ENCODE results near the gene EPHB1. TPM values are rescaled to one million over a fixed set of nuclear protein-coding genes. Genes with fewer than 3 reads are reported as not detected.

Gene EPHB1
- total RNA-seq, 2 donors from 2014 or later = 2.3 to 21.2 TPM

DNA sequence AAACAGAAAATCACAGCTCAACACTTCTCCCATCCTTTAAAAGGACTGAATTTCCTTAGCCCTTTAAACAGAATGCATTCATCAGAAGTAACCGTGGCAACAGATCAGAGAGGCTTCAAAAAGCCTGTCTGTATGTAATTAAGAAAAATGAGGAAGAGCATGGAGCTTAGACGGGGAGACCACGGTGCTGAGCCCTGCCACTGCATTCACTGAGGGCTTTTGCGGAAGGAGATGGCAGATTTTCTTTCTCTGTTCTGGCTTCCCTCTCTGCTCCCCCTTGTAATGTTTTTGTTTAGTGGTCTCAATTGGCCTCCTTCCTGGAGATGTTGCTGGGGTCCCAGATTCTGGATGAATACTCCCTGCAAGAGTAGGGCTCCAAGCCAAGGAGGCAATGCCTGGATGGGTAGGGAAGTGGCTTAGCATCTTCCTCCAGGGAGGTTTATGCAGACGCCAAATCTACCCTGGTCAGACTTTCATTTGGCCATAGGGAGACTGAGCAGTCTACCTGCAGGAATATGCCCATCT is 332.9 kb downstream of the EPHB1 start:
- WGBS = 90% methylated on average over 5 of the region's 5 CpGs
- no peak overlapping the region for H3K27ac ChIP-seq
- intact Hi-C loops (cut with DNase I) = no loop called here

GRCh38 chr3:135128818-135129217 is 333.8 kb downstream of the EPHB1 start:
- intact Hi-C loops (cut with DNase I) = no loop called here
- Histone ChIP-seq H3K27me3 (replicated peaks; ENCODE audit: insufficient read depth) (no peaks in the 10 kb centered on the region), H3K36me3 (no peaks in the 10 kb centered on the region), H3K4me1 (replicated peaks) (no peaks in the 10 kb centered on the region), H3K27ac (no peak overlapping the region), H3K4me3 (no peak overlapping the region), H3K9me3 (no peaks in the 10 kb centered on the region)
- WGBS = 76% methylated on average over 3 of the region's 3 CpGs
- no peak for DNase-seq (ENCODE audit: low spot score)
- TF ChIP-seq, protein P1, sequence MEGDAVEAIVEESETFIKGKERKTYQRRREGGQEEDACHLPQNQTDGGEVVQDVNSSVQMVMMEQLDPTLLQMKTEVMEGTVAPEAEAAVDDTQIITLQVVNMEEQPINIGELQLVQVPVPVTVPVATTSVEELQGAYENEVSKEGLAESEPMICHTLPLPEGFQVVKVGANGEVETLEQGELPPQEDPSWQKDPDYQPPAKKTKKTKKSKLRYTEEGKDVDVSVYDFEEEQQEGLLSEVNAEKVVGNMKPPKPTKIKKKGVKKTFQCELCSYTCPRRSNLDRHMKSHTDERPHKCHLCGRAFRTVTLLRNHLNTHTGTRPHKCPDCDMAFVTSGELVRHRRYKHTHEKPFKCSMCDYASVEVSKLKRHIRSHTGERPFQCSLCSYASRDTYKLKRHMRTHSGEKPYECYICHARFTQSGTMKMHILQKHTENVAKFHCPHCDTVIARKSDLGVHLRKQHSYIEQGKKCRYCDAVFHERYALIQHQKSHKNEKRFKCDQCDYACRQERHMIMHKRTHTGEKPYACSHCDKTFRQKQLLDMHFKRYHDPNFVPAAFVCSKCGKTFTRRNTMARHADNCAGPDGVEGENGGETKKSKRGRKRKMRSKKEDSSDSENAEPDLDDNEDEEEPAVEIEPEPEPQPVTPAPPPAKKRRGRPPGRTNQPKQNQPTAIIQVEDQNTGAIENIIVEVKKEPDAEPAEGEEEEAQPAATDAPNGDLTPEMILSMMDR (IDR thresholded peaks at IDR 0.05) = no peak
- TF ChIP-seq POLR2A (IDR thresholded peaks at IDR 0.05) (no peak), POLR2AphosphoS5 (IDR thresholded peaks at IDR 0.05) (no peak)

More for the DNA sequence above, 332.9 kb downstream of the EPHB1 start:
- TF ChIP-seq, protein P1 (IDR thresholded peaks at IDR 0.05) = no peak
- TF ChIP-seq POLR2A (IDR thresholded peaks at IDR 0.05) (no peak), POLR2AphosphoS5 (IDR thresholded peaks at IDR 0.05) (no peak)
- no peak for DNase-seq (ENCODE audit: low spot score)
- no peaks in the 10 kb centered on the region for H3K36me3 ChIP-seq
- H3K4me1 ChIP-seq (replicated peaks) = no peaks in the 10 kb centered on the region
- no peaks in the 10 kb centered on the region for H3K27me3 ChIP-seq (replicated peaks; ENCODE audit: insufficient read depth)
- no peak overlapping the region for H3K4me3 ChIP-seq
- H3K9me3 ChIP-seq = no peaks in the 10 kb centered on the region

GRCh38 chr3:135131290-135131689 is 336.2 kb downstream of the EPHB1 start:
- TF ChIP-seq, protein P1 (IDR thresholded peaks at IDR 0.05) = no peak
- TF ChIP-seq POLR2A (IDR thresholded peaks at IDR 0.05) = no peak
- no peak for TF ChIP-seq POLR2AphosphoS5 (IDR thresholded peaks at IDR 0.05)
- no peaks in the 10 kb centered on the region for H3K4me1 ChIP-seq (replicated peaks)
- H3K36me3 ChIP-seq = no peaks in the 10 kb centered on the region
- H3K9me3 ChIP-seq = no peaks in the 10 kb centered on the region
- no peak overlapping the region for H3K27ac ChIP-seq
- no peak for DNase-seq (ENCODE audit: low spot score)
- WGBS = 86% methylated on average over 7 of the region's 7 CpGs
- H3K27me3 ChIP-seq (replicated peaks; ENCODE audit: insufficient read depth) = no peaks in the 10 kb centered on the region
- intact Hi-C loops (cut with DNase I) = no loop called here
- no peak overlapping the region for H3K4me3 ChIP-seq

DNA sequence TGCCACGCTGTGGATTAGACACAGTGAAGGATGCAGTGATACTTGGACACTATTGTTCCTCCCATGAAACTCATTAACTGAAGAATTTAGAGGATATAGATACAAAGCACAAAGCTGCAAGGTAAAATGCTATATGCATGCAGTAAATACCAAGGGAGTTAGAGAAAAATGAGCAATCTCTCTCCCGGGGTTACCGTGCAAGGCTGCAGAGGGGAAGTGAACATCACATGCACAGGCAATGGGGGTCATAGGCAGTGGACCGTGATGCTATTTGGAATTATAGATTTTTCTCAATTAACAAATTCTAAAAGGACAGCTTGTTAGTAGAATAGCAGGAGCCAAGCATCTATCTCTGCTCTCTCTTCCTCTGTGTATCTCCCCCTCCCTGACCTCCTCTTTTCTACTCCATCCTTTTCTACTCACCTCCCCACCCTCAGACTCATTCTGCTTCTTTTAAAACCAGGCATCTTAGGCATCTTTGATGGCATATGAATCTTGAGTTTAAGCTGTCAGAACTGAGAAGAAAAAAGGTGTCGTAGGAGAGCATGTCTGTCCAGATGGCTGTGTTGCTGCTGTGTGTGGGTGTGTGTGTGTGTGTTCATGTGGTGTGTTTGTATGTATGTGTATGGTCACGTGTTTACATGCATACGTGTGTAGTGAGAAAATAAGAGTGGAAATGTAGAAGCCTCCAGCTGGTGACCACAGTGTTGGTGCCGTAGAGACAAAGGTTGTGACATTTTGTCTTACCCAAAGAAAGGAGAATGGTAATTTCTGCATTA is 339.0 kb downstream of the EPHB1 start:
- Histone ChIP-seq H3K4me1 (replicated peaks) (no peaks in the 10 kb centered on the region), H3K27me3 (replicated peaks; ENCODE audit: insufficient read depth) (no peaks in the 10 kb centered on the region), H3K4me3 (no peak overlapping the region), H3K9me3 (no peaks in the 10 kb centered on the region), H3K27ac (no peak overlapping the region), H3K36me3 (no peaks in the 10 kb centered on the region)
- no peak for DNase-seq (ENCODE audit: low spot score)
- intact Hi-C loops (cut with DNase I) = no loop called here
- 91% methylated on average over 8 of the region's 8 CpGs for WGBS
- TF ChIP-seq POLR2A (IDR thresholded peaks at IDR 0.05) = no peak
- TF ChIP-seq POLR2AphosphoS5 (IDR thresholded peaks at IDR 0.05) = no peak
- TF ChIP-seq, protein P1 (IDR thresholded peaks at IDR 0.05) = no peak

GRCh38 chr3:135134684-135135075 is 339.6 kb downstream of the EPHB1 start:
- TF ChIP-seq, protein P1 (IDR thresholded peaks at IDR 0.05) = no peak
- TF ChIP-seq POLR2AphosphoS5 (IDR thresholded peaks at IDR 0.05) (no peak), POLR2A (IDR thresholded peaks at IDR 0.05) (no peak)
- Histone ChIP-seq H3K9me3 (no peaks in the 10 kb centered on the region), H3K4me1 (replicated peaks) (no peaks in the 10 kb centered on the region), H3K27me3 (replicated peaks; ENCODE audit: insufficient read depth) (no peaks in the 10 kb centered on the region), H3K27ac (no peak overlapping the region), H3K4me3 (no peak overlapping the region), H3K36me3 (no peaks in the 10 kb centered on the region)
- 58% methylated on average over 3 of the region's 3 CpGs for WGBS
- DNase-seq (ENCODE audit: low spot score) = no peak
- intact Hi-C loops (cut with DNase I) = no loop called here
